Neuronal stem cell (in vitro differentiated cells): ENCODE measurements around the gene KIF6.
A peak's percentile ranks its signal among the peaks of the same experiment; 100 is the strongest.

ENCODE experiments used
- DNase-seq: peaks from one replicate; pipeline ENCODE4 v3.0.0-alpha.2; 2013; ENCODE audit warnings: low spot score
- H2AFZ ChIP-seq: one replicate; pipeline ENCODE4 v1.6.1; 2013; ENCODE audit warnings: mild to moderate bottlenecking, low read length, inconsistent platforms
- H2AK5ac ChIP-seq: 2 replicates; pipeline ENCODE4 v1.6.1; 2013; ENCODE audit warnings: low read depth, mild to moderate bottlenecking, inconsistent platforms, low read length, moderate library complexity, mixed read lengths
- H2BK120ac ChIP-seq: 2 replicates; pipeline ENCODE4 v1.6.1; 2013; ENCODE audit warnings: low read depth, mild to moderate bottlenecking, inconsistent platforms, low read length, moderate library complexity, mixed read lengths
- H2BK12ac ChIP-seq: one replicate; pipeline ENCODE4 v1.6.1; 2013; ENCODE audit warnings: low read length, inconsistent platforms
- H2BK15ac ChIP-seq: 2 replicates; pipeline ENCODE4 v1.6.1; 2013; ENCODE audit warnings: mild to moderate bottlenecking, low read length, inconsistent platforms, mixed read lengths
- H2BK5ac ChIP-seq: one replicate; pipeline ENCODE4 v1.6.1; 2013; ENCODE audit warnings: inconsistent platforms, mild to moderate bottlenecking, low read length, moderate library complexity
- H3K14ac ChIP-seq: one replicate; pipeline ENCODE4 v1.6.1; 2013; ENCODE audit warnings: low read length, inconsistent platforms
- H3K18ac ChIP-seq: 2 replicates; pipeline ENCODE4 v1.6.1; 2013; ENCODE audit warnings: low read length, inconsistent platforms
- H3K23ac ChIP-seq: 2 replicates; pipeline ENCODE4 v1.6.1; 2013; ENCODE audit warnings: low read depth, mild to moderate bottlenecking, mixed read lengths, low read length, inconsistent platforms; ENCODE audit not compliant: poor library complexity
- H3K27ac ChIP-seq: replicated peaks from 3 replicates; pipeline ENCODE4 v1.5.1; 2013; ENCODE audit warnings: low read length, inconsistent platforms
- H3K27me3 ChIP-seq, 3 experiments: 2 replicates each; pipeline ENCODE4 v1.6.1; 2013; ENCODE audit warnings: low read length in 3 of 3, mild to moderate bottlenecking in 2 of 3, inconsistent platforms in 1 of 3, low read depth in 1 of 3, mixed read lengths in 1 of 3, moderate library complexity in 1 of 3; ENCODE audit not compliant: control insufficient read depth in 3 of 3, insufficient read depth in 3 of 3
- H3K36me3 ChIP-seq, 2 donors: replicated peaks in 1 of 2; 2 replicates each; pipeline ENCODE4 v1.6.1; 2013; ENCODE audit warnings: low read length in 2 of 2; ENCODE audit not compliant: control insufficient read depth in 2 of 2, insufficient read depth in 2 of 2
- H3K4ac ChIP-seq: 2 replicates; pipeline ENCODE4 v1.6.1; 2013; ENCODE audit warnings: inconsistent platforms, mild to moderate bottlenecking, low read length, moderate library complexity
- H3K4me1 ChIP-seq, 2 donors: 1 replicate in 1 of 2; 2 replicates in 1 of 2; pipeline ENCODE4 v1.6.1; 2013; ENCODE audit warnings: low read length in 2 of 2, low read depth in 1 of 2; ENCODE audit not compliant: control insufficient read depth in 2 of 2, insufficient read depth in 1 of 2
- H3K4me2 ChIP-seq: one replicate; pipeline ENCODE4 v1.6.1; 2013; ENCODE audit warnings: mild to moderate bottlenecking, low read length, inconsistent platforms; ENCODE audit not compliant: insufficient read depth, poor library complexity, severe bottlenecking
- H3K4me3 ChIP-seq, 2 donors: 2 replicates each; pipeline ENCODE4 v1.5.1; 2013; ENCODE audit warnings: low read length in 2 of 2, mild to moderate bottlenecking in 2 of 2, inconsistent platforms in 1 of 2, moderate library complexity in 1 of 2
- H3K79me1 ChIP-seq: one replicate; pipeline ENCODE4 v1.6.1; 2013; ENCODE audit warnings: low read depth, mild to moderate bottlenecking, inconsistent platforms, low read length, moderate library complexity
- H3K9ac ChIP-seq: one replicate; pipeline ENCODE4 v1.6.1; 2013; ENCODE audit warnings: mild to moderate bottlenecking, low read depth, low read length, inconsistent platforms; ENCODE audit not compliant: poor library complexity
- H3K9me3 ChIP-seq, 2 donors: replicated peaks in 1 of 2; 2 replicates each; pipeline versions ENCODE3 to v1.6.1; 2013; ENCODE audit warnings: low read length in 2 of 2, mild to moderate bottlenecking in 2 of 2, inconsistent platforms in 1 of 2, low read depth in 1 of 2, mixed read lengths in 1 of 2, moderate library complexity in 1 of 2; ENCODE audit not compliant: control insufficient read depth in 2 of 2, insufficient read depth in 1 of 2
- H4K8ac ChIP-seq: one replicate; pipeline ENCODE4 v1.6.1; 2013; ENCODE audit warnings: low read depth, mild to moderate bottlenecking, inconsistent platforms, low read length, moderate library complexity
- H4K91ac ChIP-seq: one replicate; pipeline ENCODE4 v1.6.1; 2013; ENCODE audit warnings: low read length, low read depth, mild to moderate bottlenecking, inconsistent platforms; ENCODE audit not compliant: poor library complexity
- WGBS, 2 donors: extraction: QIAGEN DNeasy Blood & Tissue Kit; methylation state at CpG; one replicate each; pipeline ENCODE4 v1.1.7; 2013; ENCODE audit warnings: missing lambda C conversion rate in 2 of 2, mixed read lengths in 1 of 2; ENCODE audit not compliant: insufficient read length in 2 of 2, insufficient replicate concordance in 1 of 2; ENCODE audit errors: extremely low coverage in 2 of 2; 5-methylcytosine and 5-hydroxymethylcytosine counted together

KIF6 gene

GRCh38 chr6:39494998-39495397 is 230.2 kb downstream of the KIF6 start:
- Histone ChIP-seq H3K4me1 (no peaks in the 10 kb centered on the region), H2BK12ac (no peak overlapping the region), H3K14ac (no peak overlapping the region), H2AK5ac (no peak overlapping the region), H3K27me3 (no peaks in the 10 kb centered on the region), H4K8ac (no peak overlapping the region), H2BK120ac (no peak overlapping the region), H2BK5ac (no peak overlapping the region), H4K91ac (no peak overlapping the region), H3K4ac (no peak overlapping the region), H3K23ac (no peak overlapping the region), H3K9ac (no peak overlapping the region), H3K27ac (no peak overlapping the region), H2BK15ac (no peak overlapping the region), H3K79me1 (no peaks in the 10 kb centered on the region), H3K18ac (peak overlapping the region; percentile 31), H2AFZ (no peak overlapping the region), H3K36me3 (no peaks in the 10 kb centered on the region), H3K4me2 (no peak overlapping the region), H3K9me3 (no peaks in the 10 kb centered on the region), H3K4me3 (no peak overlapping the region)
- no CpG with 5 or more reads among the region's 7 CpGs for WGBS, 2 donors
- no peak for DNase-seq

GRCh38 chr6:39493777-39494176 is 231.4 kb downstream of the KIF6 start:
- Histone ChIP-seq H3K4ac (no peak overlapping the region), H3K36me3 (no peaks in the 10 kb centered on the region), H2BK15ac (no peak overlapping the region), H3K9me3 (no peaks in the 10 kb centered on the region), H3K4me3 (no peak overlapping the region), H4K91ac (no peak overlapping the region), H2AFZ (no peak overlapping the region), H3K4me2 (no peak overlapping the region), H3K27me3 (no peaks in the 10 kb centered on the region), H3K27ac (no peak overlapping the region), H2BK12ac (no peak overlapping the region), H3K79me1 (no peaks in the 10 kb centered on the region), H2AK5ac (no peak overlapping the region), H2BK120ac (no peak overlapping the region), H4K8ac (no peak overlapping the region), H3K9ac (no peak overlapping the region), H3K23ac (no peak overlapping the region), H2BK5ac (no peak overlapping the region), H3K14ac (no peak overlapping the region), H3K4me1 (no peaks in the 10 kb centered on the region), H3K18ac (no peak overlapping the region)
- DNase-seq = no peak

GRCh38 chr6:39493174-39493573 is 232.0 kb downstream of the KIF6 start:
- Histone ChIP-seq H2BK12ac (no peak overlapping the region), H2BK5ac (no peak overlapping the region), H4K8ac (no peak overlapping the region), H2AK5ac (no peak overlapping the region), H3K9me3 (no peaks in the 10 kb centered on the region), H3K14ac (no peak overlapping the region), H3K9ac (no peak overlapping the region), H3K4ac (no peak overlapping the region), H3K4me1 (no peaks in the 10 kb centered on the region), H3K27me3 (no peaks in the 10 kb centered on the region), H3K4me3 (no peak overlapping the region), H3K4me2 (no peak overlapping the region), H3K27ac (no peak overlapping the region), H3K18ac (no peak overlapping the region), H2AFZ (no peak overlapping the region), H3K23ac (no peak overlapping the region), H2BK15ac (no peak overlapping the region), H4K91ac (no peak overlapping the region), H2BK120ac (no peak overlapping the region), H3K79me1 (no peaks in the 10 kb centered on the region), H3K36me3 (no peaks in the 10 kb centered on the region)
- DNase-seq = no peak

- H3K18ac ChIP-seq = no peak overlapping the region
- H3K4ac ChIP-seq = no peak overlapping the region
- H2AFZ ChIP-seq = no peak overlapping the region
- no peak for DNase-seq
- no peaks in the 10 kb centered on the region for H3K79me1 ChIP-seq
- H2BK5ac ChIP-seq = no peak overlapping the region
- H3K23ac ChIP-seq = no peak overlapping the region
- no peak overlapping the region for H4K8ac ChIP-seq
- no peak overlapping the region for H2AK5ac ChIP-seq
- H3K14ac ChIP-seq = no peak overlapping the region
- no peak overlapping the region for H2BK15ac ChIP-seq
- H3K36me3 ChIP-seq = no peaks in the 10 kb centered on the region
- WGBS, 2 donors = no CpG with 5 or more reads among the region's 3 CpGs
- no peaks in the 10 kb centered on the region for H3K27me3 ChIP-seq
- H3K4me1 ChIP-seq = no peaks in the 10 kb centered on the region
- no peak overlapping the region for H3K4me3 ChIP-seq
- no peak overlapping the region for H3K9ac ChIP-seq
- H3K9me3 ChIP-seq = no peaks in the 10 kb centered on the region
- no peak overlapping the region for H4K91ac ChIP-seq
- no peak overlapping the region for H3K4me2 ChIP-seq
- H3K27ac ChIP-seq = no peak overlapping the region
- no peak overlapping the region for H2BK12ac ChIP-seq
- no peak overlapping the region for H2BK120ac ChIP-seq
These were observed 235.1 kb downstream of the KIF6 start for GRCh38 chr6:39490108-39490507.
